ENCODE results near the gene CECR2. TPM values are rescaled to one million over a fixed set of nuclear protein-coding genes. Genes with fewer than 3 reads are reported as not detected.

CECR2 gene
- total RNA-seq, 1 experiment from 2014 or later = 154 TPM

DNA sequence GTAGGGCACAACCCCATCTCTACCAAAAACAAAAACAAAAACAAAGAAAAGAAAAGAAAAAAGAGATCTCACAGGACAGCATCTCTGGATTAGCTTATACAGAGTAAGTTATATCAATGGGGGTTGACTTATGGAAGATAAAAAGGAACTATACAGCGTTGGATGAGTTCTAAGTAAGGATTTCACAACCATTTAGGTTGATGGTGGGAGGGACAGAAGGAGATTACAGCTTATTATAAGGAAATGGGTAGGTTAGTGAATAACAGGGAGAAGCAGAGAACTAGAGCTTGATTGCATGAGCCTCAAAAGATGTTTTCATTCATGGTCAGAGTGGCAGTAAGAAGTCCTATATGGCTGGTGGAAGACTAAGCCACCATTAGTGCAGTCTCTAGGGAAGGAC lies 60.3 kb downstream of the CECR2 start:
- H3K4me2 ChIP-seq (ENCODE audit: insufficient read depth, insufficient read length, low read length) = no peak overlapping the region

More for the DNA sequence above, 60.3 kb downstream of the CECR2 start:
- H2BK12ac ChIP-seq (ENCODE audit: insufficient read length, low read depth, low read length) = no peak overlapping the region
- peak overlapping the region in 1 of 3 experiments; percentile 51; a peak in 2 of 7 replicates for H3K27ac Mint-ChIP-seq
- no peak overlapping the region for H3K23ac ChIP-seq (ENCODE audit: insufficient read length, low read depth, low read length)
- no CpG with 5 or more reads among the region's 1 CpG for WGBS (ENCODE audit: extremely low coverage, insufficient read length, low lambda C conversion rate)
- no peaks in the 10 kb centered on the region for H3K27me3 Mint-ChIP-seq (ENCODE audit: low read depth)
- H2BK15ac ChIP-seq (ENCODE audit: low read depth, low read length) = no peak overlapping the region
- peaks cover 57 to 58% of the 10 kb centered on the region in 2 experiments for H3K4me1 Mint-ChIP-seq
- no peak overlapping the region for H3K4ac ChIP-seq (ENCODE audit: low read depth, low read length)
- no peaks in the 10 kb centered on the region for H3K27me3 ChIP-seq (ENCODE audit: insufficient read depth, low read length)
- no peak overlapping the region for H2BK5ac ChIP-seq (ENCODE audit: insufficient read length, low read length)
- H4K5ac ChIP-seq (ENCODE audit: insufficient read length, low read depth, low read length) = no peak overlapping the region
- no peak overlapping the region for H2AFZ ChIP-seq (ENCODE audit: low read length)
- H3T11ph ChIP-seq (ENCODE audit: low read length) = no peak overlapping the region
- DNase-seq = no peak
- peaks cover 17% of the 10 kb centered on the region for H3K79me1 ChIP-seq (ENCODE audit: insufficient read depth, low read depth, low read length, poor library complexity, severe bottlenecking)
- H3K56ac ChIP-seq (ENCODE audit: insufficient read length, low read depth, low read length) = no peak overlapping the region
- H3K36me3 Mint-ChIP-seq (ENCODE audit: insufficient read depth in 1 of 3, low read depth in 3 of 3) = peaks cover 0 to 8% (median 3%) of the 10 kb centered on the region in 3 experiments; a peak in 6 of 7 replicates
- H3K4me3 Mint-ChIP-seq = no peak overlapping the region
- no peak overlapping the region for H3K9ac ChIP-seq (ENCODE audit: extremely low read depth, insufficient read length, low read length)
- H4K8ac ChIP-seq (replicated peaks; ENCODE audit: insufficient read length, low read depth, low read length) = no peak overlapping the region
- H3K9me3 ChIP-seq (ENCODE audit: control insufficient read depth, low read depth, low read length) = no peaks in the 10 kb centered on the region
- H4K20me1 ChIP-seq (ENCODE audit: control insufficient read depth, insufficient read depth, insufficient read length) = peaks cover 2% of the 10 kb centered on the region
- H3K4me1 ChIP-seq (ENCODE audit: insufficient read depth, low read length) = peaks cover 11% of the 10 kb centered on the region
- no peak overlapping the region for H3K18ac ChIP-seq (ENCODE audit: insufficient read length, low read depth, low read length)
- H2AK5ac ChIP-seq (ENCODE audit: insufficient read length, low read length) = no peak overlapping the region
- H3K23me2 ChIP-seq (ENCODE audit: insufficient read length, low read depth, low read length, poor library complexity, severe bottlenecking) = no peaks in the 10 kb centered on the region
- H3K14ac ChIP-seq (ENCODE audit: insufficient read depth, low read length) = no peak overlapping the region
- H3K27ac ChIP-seq (ENCODE audit: insufficient read length, low read depth, low read length) = no peak overlapping the region
- no peak overlapping the region for H2BK120ac ChIP-seq (ENCODE audit: low read depth, low read length, poor library complexity, severe bottlenecking)
- no peak overlapping the region for H2BK20ac ChIP-seq (ENCODE audit: low read depth, low read length, poor library complexity, severe bottlenecking)
- TF ChIP-seq CTCF (conservative IDR thresholded peaks at IDR 0.05) = no peak
- no peak overlapping the region for H4K91ac ChIP-seq (ENCODE audit: insufficient read length, low read depth, low read length)
- H3K9me3 Mint-ChIP-seq = no peaks in the 10 kb centered on the region
- H3K79me2 ChIP-seq (ENCODE audit: insufficient read depth, low read length) = peaks cover 74% of the 10 kb centered on the region
